Peyer's patch (tissue), 4 donors: Measurements from ENCODE around the gene BRD9.

Experiments used
- POLR2A ChIP-seq, 2 donors: fragments of 450-650 bp; IDR thresholded peaks; one replicate each; pipeline ENCODE4 v1.5.1; 2017; ENCODE audit warnings: antibody characterized with exemption in 2 of 2, mild to moderate bottlenecking in 2 of 2, moderate library complexity in 2 of 2
- TF ChIP-seq, protein P1 (sequence below), 6 experiments: fragments of 450-650 bp in 4 of 6; fragments of 200-600 bp in 2 of 6; sonication (generic) in 1 of 6; IDR thresholded peaks; one replicate each; pipeline ENCODE4 v1.5.1; 2017 to 2019; ENCODE audit warnings: antibody characterized with exemption in 6 of 6, mild to moderate bottlenecking in 3 of 6, moderate library complexity in 1 of 6

GRCh38 chr5:873328-873727, 19.3 kb downstream of the BRD9 start:
- TF ChIP-seq, protein P1, sequence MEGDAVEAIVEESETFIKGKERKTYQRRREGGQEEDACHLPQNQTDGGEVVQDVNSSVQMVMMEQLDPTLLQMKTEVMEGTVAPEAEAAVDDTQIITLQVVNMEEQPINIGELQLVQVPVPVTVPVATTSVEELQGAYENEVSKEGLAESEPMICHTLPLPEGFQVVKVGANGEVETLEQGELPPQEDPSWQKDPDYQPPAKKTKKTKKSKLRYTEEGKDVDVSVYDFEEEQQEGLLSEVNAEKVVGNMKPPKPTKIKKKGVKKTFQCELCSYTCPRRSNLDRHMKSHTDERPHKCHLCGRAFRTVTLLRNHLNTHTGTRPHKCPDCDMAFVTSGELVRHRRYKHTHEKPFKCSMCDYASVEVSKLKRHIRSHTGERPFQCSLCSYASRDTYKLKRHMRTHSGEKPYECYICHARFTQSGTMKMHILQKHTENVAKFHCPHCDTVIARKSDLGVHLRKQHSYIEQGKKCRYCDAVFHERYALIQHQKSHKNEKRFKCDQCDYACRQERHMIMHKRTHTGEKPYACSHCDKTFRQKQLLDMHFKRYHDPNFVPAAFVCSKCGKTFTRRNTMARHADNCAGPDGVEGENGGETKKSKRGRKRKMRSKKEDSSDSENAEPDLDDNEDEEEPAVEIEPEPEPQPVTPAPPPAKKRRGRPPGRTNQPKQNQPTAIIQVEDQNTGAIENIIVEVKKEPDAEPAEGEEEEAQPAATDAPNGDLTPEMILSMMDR (IDR thresholded peaks at IDR 0.05): no peak
- no peak for TF ChIP-seq POLR2A (IDR thresholded peaks at IDR 0.05)
